Activated T-cell treated with anti-CD3 and anti-CD28 coated beads for 1 hour (primary cell): ENCODE measurements around the gene CD52.

Source experiments
- DNase-seq: peaks from one replicate; pipeline ENCODE4 v3.0.0-alpha.2; 2020; ENCODE audit warnings: low read depth

CD52 gene

DNA sequence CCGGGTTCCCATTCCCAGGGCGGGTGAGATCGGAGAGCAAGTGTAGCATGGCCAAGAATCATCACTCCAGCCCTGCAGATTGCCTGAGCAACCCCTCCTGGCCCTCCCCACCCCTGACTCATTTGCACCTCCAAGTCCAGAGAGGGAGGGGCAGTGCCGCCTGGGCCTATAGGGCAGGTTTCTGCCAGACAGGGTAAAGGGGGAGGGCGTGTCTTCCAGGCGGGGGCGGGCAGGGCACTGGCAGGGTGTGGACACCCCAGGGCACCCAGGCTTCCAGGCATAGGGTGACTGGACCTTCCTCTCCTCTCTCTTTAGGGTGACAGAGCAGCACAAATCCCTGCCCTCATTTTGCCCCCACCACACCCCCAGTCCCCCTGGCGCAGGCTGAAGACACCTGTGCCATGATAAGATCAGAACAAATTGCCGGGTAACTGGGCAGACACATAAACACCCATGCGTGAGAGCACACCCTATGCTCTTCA is 39.4 kb downstream of the CD52 start:
- no peak for DNase-seq

DNA sequence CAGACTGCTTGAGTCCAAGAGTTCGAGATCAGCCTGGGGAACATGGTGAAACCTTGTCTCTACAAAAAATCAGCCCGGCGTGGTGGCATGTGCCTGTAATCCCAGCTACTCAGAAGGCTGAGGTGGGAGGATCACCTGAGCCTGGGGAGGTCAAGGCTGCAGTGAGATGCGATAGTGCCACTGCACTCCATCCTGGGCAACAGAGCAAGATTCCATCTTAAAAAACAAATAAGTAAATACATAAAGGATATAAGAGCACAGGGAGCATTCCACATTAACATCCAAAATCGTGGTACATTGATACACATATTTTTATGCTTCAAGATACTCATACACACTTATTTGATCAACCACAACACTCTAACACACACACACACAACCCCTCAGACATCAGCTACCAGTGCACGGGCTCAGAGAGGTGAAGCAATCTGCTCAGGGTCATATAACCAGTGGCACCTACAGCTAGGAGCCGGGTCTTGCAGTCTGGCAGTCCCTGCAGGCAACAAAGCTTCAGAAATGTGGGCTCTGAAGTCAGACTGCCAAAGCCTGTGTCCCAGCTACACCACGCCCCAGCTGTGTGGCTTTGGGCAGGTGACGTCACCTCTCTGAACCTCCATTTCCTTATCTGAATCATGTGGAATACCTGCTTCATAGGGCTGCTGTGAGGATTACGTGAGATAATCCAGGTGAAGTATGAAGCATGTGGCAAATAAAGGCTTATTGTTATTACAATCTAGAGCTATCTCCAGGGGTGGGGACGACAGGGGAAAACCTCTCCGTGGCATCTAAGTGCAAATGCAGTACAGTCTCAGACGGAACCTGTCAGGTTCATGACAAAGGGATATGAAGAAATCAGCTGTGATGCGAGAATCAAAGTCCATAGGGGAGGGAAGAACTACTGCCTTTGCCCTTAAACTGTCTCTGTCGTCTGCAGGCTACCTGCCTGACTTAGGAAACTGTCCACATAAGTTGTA is 40.9 kb downstream of the CD52 start:
- DNase-seq: peak; percentile 50

DNA sequence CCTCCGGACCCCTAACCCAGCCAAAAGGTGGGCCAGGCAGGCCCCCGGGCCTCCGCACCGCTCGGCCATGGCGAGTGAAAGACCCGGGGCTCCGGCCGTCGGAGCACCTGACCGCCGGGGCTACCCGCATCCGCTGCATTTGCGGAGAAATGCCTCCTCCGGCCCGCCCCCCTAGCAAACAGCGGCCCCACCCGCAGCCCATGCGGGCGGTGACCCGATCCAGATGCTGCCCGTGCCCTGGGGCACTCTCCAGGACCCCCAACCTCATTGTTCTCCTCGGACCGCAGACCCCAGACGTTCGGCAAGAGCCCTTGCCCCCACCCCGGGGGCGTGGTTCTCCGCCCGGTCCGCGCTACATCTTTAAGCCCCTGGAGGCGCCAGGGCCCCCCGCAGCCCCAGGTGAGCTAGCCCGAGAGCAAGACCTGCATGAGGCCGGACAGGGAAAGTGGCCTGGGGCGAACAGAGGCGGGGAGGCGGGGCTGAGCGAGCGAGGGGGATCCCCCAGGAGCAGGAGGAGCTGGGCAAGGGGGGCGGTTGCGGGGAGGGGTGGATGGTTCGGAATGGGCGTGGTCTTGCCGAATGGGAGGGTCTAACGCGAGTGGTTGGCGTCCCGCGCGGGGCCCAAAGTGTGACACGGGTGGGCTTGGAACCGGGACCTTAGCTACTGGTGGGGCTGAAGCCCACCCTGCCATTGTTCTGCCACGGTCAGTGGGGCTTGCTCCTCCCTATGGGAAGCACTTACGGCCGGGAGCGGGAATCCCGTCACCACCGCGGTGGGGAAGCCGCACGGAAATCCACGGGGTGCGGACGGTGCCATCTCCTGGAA is 42.4 kb downstream of the CD52 start:
- peak; percentile 43 for DNase-seq

DNA sequence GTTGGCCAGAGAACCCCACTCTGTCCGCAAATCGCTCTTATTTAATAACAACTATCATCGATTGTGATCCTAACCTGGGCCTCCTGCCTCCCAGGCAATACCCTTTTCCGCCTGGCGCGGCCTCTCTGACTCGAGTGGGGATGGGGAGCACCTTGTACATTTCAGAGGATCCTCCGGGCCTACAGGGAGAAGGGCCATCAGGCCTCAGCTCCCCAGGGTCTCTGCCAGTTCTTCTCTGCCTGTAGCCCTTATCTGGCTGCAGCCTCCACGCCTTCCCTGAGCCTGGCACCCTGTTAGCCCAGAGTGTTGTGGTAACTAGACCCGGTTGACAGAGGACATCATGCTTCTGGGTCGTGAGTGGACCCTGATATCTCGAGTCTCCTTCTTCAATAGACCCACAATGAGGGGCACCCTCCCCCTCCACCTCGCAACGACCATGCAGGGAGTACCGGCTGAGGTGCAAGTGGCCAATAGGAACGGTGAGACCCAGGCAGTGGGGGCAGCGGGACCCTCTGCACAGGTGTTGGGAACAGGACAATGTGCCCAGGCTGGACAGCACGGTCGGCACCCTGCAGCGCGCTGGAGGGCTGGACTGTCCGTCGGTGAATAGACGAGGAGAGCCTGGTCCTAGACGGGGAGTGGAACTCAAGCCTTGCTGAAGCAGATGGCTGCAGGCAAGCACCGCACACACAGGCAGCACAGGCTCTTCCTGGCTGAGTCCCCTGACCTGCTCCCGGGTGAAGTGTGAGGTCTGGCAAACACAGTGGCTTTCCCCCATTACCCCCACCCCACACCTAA is 43.2 kb downstream of the CD52 start:
- no peak for DNase-seq

- no peak for DNase-seq
These were observed 43.9 kb downstream of the CD52 start for GRCh38 chr1:26361605-26362122.

DNA sequence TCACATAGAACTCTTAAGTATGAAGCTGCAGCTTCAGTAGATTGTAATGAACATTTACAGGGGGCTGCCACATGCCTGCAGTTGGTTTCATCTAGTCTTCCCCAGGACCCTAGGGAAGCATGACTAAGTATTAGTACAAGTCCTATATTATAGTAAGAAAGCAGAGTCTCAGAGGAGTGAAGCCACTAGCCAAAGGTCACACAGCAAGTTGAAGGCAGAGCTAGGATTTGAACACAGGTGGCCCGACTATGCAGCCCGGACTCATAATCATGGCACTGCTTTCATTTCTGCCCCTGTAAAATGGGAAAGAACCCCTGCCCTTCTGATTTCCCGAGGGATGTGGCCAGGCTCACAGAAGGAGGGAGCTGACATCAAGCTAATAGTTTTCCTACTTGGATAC is 44.6 kb downstream of the CD52 start:
- no peak for DNase-seq

GRCh38 chr1:26363549-26364448 is 46.0 kb downstream of the CD52 start:
- peak; percentile 89 for DNase-seq

GRCh38 chr1:26364956-26365355 is 47.2 kb downstream of the CD52 start:
- no peak for DNase-seq

DNA sequence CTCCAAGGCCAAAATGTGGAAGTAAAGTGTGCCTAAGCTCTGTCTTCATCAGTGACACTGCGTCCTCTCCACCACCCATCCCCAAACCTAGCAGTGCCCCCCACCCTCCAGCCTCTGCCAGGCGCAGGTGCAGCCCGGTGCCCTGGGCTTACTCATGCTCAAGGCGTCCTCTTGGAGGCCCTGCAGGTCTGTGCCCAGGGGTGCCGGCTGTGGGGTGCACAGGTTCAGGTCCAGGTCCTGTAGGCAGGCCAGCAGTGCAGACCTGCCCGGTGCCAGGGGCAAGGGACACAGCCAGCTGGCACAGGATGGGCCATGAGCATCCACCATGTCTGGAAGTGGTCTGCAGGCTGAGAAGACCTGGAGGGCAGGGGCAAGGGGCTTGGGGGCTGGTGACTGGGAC is 49.7 kb downstream of the CD52 start:
- no peak for DNase-seq

DNA sequence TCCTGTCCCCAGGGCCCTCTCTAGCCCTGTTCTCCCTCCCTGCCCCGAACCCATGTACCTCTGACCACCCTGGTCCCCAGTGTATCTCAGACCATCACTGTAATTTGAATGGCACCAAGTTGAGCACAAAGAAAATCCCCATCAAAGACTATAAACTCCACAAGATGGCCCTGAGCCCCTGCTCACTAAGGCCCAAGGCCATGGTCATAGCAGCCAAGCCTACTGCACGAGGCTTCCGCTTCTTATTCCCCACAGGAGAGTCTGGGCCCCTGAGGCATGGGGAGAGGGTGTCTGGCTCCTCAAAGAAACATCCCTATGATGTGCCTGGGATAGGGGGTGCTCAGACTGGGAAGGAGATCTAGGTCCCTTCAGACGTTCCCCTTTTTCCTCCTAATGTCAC is 50.2 kb downstream of the CD52 start:
- DNase-seq: no peak

GRCh38 chr1:26368486-26368885 is 50.7 kb downstream of the CD52 start:
- DNase-seq: no peak
